Measurements from ENCODE around the gene DDT. TPM values are rescaled to one million over a fixed set of nuclear protein-coding genes. Genes with fewer than 3 reads are reported as not detected.
"Not testable (repeated sequence)": the region's sequence is repeated elsewhere in the genome, so short reads cannot be mapped to it uniquely, and the experiment has no call there.

DDT gene
- total and polyA plus RNA-seq, 9 donors: 39.8 to 78.8 (median 64.1) TPM

DNA sequence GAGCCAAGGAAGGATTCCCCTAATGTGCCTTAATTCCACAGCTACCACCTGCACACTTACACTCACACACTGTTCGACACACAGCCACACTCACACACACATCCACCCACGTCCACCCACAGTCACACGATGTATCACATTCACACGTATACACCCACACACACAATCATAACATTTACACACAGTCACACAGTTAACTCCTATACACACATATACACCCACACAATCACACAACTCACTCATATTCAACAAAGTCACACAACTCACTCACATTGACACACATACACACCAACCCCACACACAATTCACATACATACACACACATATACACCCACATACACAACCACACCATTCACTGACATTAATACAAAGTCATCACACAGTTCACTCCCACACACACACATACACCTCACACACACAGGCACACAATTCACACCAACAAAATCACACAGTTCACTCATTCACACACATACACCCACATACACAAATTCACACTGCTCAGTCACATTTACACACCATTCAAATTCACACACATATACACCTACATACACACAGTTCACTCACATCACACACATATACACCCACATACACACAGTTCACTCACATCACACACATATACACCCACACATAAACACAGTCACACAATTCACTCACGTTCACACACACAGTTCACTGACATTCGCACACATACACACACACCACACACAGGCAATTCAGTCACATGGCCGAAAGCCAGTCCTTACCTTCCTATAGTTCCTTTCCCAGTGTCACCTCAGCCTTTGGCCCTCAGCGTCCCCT is 19.8 kb downstream of the DDT start:
- H3K27me3 ChIP-seq (ENCODE audit: control insufficient read depth, insufficient read depth, low read length); H3K9me3 ChIP-seq (replicated peaks; ENCODE audit: control insufficient read depth, low read depth, low read length); H3K4me3 ChIP-seq (ENCODE audit: low read length); H3K27ac ChIP-seq (ENCODE audit: low read length); DNase-seq; H3K4me1 ChIP-seq (ENCODE audit: control insufficient read depth, insufficient read depth, low read length); H3K36me3 ChIP-seq (ENCODE audit: control insufficient read depth, insufficient read depth, low read length): not testable (repeated sequence)
- 76% methylated on average over 8 of the region's 8 CpGs for WGBS (ENCODE audit: insufficient coverage)

DNA sequence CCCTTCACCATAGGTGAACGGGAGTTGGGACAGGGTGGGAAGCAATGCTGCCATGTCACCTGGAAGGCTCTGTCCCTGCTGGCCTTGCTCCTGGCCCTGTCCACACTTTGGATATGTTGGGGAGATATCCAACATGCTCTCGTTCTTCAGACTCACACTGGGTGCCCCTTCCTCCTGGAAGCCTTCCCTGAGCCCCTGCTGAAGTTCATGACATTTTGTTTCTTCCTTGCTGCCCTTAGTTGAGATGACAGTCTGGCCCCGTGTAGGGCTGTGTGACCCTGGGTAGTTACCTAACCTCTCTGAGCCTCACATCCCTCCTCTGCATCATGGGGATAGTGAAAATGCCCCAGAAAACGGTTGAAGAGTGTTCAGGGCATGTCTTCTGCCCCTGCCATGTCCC is 20.8 kb downstream of the DDT start:
- H3K4me1 ChIP-seq (ENCODE audit: control insufficient read depth, insufficient read depth, low read length); H3K9me3 ChIP-seq (replicated peaks; ENCODE audit: control insufficient read depth, low read depth, low read length); H3K4me3 ChIP-seq (ENCODE audit: low read length); H3K27ac ChIP-seq (ENCODE audit: low read length); H3K27me3 ChIP-seq (ENCODE audit: control insufficient read depth, insufficient read depth, low read length); DNase-seq; H3K36me3 ChIP-seq (ENCODE audit: control insufficient read depth, insufficient read depth, low read length): not testable (repeated sequence)
- 90% methylated on average over 1 of the region's 4 CpGs for WGBS (ENCODE audit: insufficient coverage)

DNA sequence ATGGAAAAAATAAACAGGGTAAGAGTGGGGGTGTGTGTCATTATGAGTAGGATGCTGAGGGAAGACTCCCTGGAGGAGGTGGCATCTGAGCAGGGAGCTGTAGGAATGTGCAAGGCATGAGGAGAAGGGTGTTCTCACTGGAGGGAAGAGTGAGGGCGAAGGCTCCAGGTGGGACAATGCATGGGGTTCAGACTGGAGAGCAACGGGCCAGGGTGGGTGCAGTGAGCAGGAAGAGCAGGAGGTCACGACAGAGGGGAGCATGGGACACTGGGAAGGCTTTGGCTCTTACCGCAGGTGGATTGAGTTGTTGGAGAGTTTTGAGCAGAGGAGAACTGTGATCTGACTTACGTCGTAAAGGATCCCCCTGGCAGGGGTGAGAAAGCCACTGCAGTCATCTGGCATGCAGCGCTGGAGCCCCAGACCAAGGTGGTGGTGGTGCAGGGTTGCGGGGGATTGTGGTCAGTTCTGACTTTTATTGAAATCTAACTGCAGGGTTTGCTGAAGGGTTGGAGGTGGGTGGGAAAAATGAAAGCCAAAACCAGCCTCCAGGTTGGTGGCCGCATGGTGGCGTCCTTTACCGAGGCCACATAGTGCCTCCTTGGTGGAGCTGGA is 21.3 kb downstream of the DDT start:
- not testable (repeated sequence) for H3K27ac ChIP-seq (ENCODE audit: low read length); DNase-seq; H3K27me3 ChIP-seq (ENCODE audit: control insufficient read depth, insufficient read depth, low read length); H3K36me3 ChIP-seq (ENCODE audit: control insufficient read depth, insufficient read depth, low read length); H3K9me3 ChIP-seq (replicated peaks; ENCODE audit: control insufficient read depth, low read depth, low read length); H3K4me1 ChIP-seq (ENCODE audit: control insufficient read depth, insufficient read depth, low read length); H3K4me3 ChIP-seq (ENCODE audit: low read length)
- 67% methylated on average over 11 of the region's 11 CpGs for WGBS (ENCODE audit: insufficient coverage)

DNA sequence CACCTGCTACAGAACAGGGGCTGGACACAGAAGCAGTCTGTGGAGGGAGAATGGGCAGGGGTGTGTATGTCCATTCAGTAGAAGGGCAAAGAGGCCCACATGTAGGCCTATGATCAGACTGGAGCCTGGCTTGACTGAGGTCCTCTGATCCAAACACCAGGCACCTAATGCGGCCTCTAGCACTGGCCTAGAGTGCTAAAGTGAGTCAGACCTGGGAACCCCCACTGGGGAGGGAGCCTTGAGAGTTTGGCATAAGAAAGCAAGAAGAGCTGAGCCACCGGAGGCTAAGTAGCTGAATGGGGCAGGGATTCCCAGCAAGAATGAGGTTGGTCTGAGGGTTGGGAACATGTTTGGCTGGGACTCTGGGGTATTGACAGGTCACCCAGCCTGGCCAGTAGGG is 22.9 kb downstream of the DDT start:
- not testable (repeated sequence) for DNase-seq; H3K4me3 ChIP-seq (ENCODE audit: low read length); H3K36me3 ChIP-seq (ENCODE audit: control insufficient read depth, insufficient read depth, low read length); H3K27me3 ChIP-seq (ENCODE audit: control insufficient read depth, insufficient read depth, low read length); H3K27ac ChIP-seq (ENCODE audit: low read length); H3K4me1 ChIP-seq (ENCODE audit: control insufficient read depth, insufficient read depth, low read length); H3K9me3 ChIP-seq (replicated peaks; ENCODE audit: control insufficient read depth, low read depth, low read length)
- no CpG with 5 or more reads among the region's 2 CpGs for WGBS (ENCODE audit: insufficient coverage)

DNA sequence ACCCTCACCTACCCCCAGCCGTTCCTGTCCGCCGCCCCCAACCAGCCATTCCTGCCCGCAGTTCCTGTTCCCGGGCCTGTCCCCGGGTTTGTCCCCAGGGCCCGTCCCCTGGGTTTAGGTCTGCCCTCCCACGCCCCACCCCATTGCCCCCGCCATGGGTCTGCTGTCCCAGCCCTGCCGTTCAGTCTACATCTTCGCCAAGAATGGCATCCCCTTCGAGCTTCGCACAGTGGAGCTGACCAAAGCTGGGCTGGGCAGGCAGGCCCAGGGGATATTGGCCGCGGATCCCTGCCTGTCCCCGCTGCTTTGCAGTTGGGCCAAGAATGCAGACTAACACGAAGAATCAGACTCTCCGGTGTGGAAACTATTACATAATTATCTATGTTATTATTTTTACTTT is 24.5 kb downstream of the DDT start:
- H3K4me1 ChIP-seq (ENCODE audit: control insufficient read depth, insufficient read depth, low read length); H3K27ac ChIP-seq (ENCODE audit: low read length); DNase-seq; H3K9me3 ChIP-seq (replicated peaks; ENCODE audit: control insufficient read depth, low read depth, low read length); H3K36me3 ChIP-seq (ENCODE audit: control insufficient read depth, insufficient read depth, low read length); H3K27me3 ChIP-seq (ENCODE audit: control insufficient read depth, insufficient read depth, low read length); H3K4me3 ChIP-seq (ENCODE audit: low read length): not testable (repeated sequence)
- WGBS (ENCODE audit: insufficient coverage): 90% methylated on average over 2 of the region's 18 CpGs

DNA sequence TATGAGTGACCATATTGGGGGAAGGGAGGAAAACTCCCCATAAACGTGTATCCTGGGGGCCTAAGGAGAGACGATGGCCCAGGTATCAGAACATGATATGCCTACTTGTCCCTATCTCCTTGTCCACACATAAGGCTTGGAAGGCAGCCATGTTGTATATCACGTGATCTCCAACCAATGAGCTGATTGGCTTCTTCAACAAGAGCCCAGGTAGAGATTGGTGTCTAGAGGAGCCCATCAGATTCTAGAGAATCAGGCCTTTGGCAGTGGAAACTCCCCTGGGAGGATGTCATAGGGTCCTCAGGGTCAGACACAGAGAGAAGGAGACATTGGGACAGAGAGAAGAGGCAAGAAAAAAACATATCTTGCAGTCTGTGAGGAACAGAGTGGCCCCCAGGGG is 26.9 kb downstream of the DDT start:
- H3K36me3 ChIP-seq (ENCODE audit: control insufficient read depth, insufficient read depth, low read length); H3K27ac ChIP-seq (ENCODE audit: low read length); H3K27me3 ChIP-seq (ENCODE audit: control insufficient read depth, insufficient read depth, low read length); H3K4me1 ChIP-seq (ENCODE audit: control insufficient read depth, insufficient read depth, low read length); DNase-seq; H3K4me3 ChIP-seq (ENCODE audit: low read length); H3K9me3 ChIP-seq (replicated peaks; ENCODE audit: control insufficient read depth, low read depth, low read length): not testable (repeated sequence)
- WGBS (ENCODE audit: insufficient coverage): no CpG with 5 or more reads among the region's 3 CpGs

DNA sequence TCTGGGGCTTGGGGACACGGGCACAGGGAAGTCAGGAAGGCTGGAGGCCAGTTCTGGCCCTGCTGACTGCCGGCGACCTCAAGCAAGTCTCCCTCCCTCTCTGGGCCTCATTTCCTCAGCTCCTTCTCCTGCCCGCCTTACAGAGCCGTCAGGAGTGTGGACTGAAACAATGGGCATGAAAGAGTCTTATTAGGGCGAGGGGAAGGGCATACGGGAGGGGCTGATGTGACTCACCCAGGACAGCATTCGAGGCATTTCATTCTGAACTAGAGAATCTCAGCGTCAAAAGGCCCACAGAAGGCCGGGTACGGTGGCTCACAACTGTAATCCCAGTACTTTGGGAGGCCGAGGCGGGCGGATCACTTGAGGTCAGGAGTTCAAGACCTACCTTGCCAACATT is 34.1 kb downstream of the DDT start:
- DNase-seq; H3K9me3 ChIP-seq (replicated peaks; ENCODE audit: control insufficient read depth, low read depth, low read length); H3K4me3 ChIP-seq (ENCODE audit: low read length); H3K27me3 ChIP-seq (ENCODE audit: control insufficient read depth, insufficient read depth, low read length); H3K36me3 ChIP-seq (ENCODE audit: control insufficient read depth, insufficient read depth, low read length); H3K27ac ChIP-seq (ENCODE audit: low read length); H3K4me1 ChIP-seq (ENCODE audit: control insufficient read depth, insufficient read depth, low read length): not testable (repeated sequence)
- no CpG with 5 or more reads among the region's 14 CpGs for WGBS (ENCODE audit: insufficient coverage)

DNA sequence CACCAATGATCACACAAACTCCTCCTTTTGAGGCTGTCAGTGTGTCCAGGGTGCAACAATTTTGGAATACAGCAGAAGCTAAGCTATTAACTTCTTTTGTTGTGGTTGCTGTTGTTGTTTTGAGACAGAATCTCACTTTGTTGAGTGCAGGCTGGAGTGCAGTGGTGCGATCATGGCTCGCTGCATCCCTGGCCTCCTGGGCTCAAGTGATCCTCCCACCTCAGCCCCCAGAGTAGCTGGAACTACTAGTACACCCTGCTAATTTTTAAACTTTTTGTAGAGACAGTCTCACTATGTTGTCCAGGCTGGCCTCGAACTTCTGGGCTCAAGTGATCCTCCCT is 35.3 kb downstream of the DDT start:
- Histone ChIP-seq H3K36me3 (ENCODE audit: control insufficient read depth, insufficient read depth, low read length) (no peaks in the 10 kb centered on the region), H3K9me3 (replicated peaks; ENCODE audit: control insufficient read depth, low read depth, low read length) (no peaks in the 10 kb centered on the region), H3K4me1 (ENCODE audit: control insufficient read depth, insufficient read depth, low read length) (no peaks in the 10 kb centered on the region), H3K27me3 (ENCODE audit: control insufficient read depth, insufficient read depth, low read length) (no peaks in the 10 kb centered on the region), H3K4me3 (ENCODE audit: low read length) (no peak overlapping the region), H3K27ac (ENCODE audit: low read length) (no peak overlapping the region)
- 71% methylated on average over 3 of the region's 3 CpGs for WGBS (ENCODE audit: insufficient coverage)
- no peak for DNase-seq

DNA sequence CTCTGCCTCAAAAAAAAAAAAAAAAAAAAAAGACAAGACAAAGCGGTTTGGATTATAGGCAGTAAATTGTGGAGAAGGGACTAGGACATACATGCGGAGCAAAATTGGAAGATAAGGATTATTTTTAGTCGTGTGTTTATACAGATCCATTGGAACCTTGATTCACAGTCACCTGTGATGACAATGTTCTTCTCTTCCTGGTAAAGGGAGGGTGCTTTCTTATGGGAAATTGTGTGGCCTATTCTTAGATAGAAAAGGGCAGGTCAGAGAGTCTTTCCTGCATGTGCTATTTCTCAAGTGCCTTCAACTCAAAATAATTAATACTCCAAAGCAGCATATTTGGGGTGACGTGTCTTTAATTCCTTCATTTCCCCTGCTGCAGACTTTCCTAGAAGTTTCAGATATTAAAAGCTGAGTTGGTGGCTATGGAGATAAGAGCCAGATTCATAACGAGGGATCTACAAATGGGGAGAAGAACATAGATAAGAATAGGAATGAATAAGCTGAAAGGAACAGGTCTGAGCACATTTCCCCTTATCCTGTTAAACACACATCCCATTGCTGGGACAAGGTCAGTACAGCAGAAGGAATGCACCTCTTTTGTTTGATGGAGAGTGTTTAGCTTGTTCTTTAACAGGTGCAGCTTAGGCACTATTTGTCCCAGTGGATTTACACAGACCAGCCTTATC is 35.8 kb downstream of the DDT start:
- 87% methylated on average over 2 of the region's 5 CpGs for WGBS (ENCODE audit: insufficient coverage)
- Histone ChIP-seq H3K4me1 (ENCODE audit: control insufficient read depth, insufficient read depth, low read length) (no peaks in the 10 kb centered on the region), H3K27ac (ENCODE audit: low read length) (no peak overlapping the region), H3K36me3 (ENCODE audit: control insufficient read depth, insufficient read depth, low read length) (no peaks in the 10 kb centered on the region), H3K9me3 (replicated peaks; ENCODE audit: control insufficient read depth, low read depth, low read length) (no peaks in the 10 kb centered on the region), H3K27me3 (ENCODE audit: control insufficient read depth, insufficient read depth, low read length) (no peaks in the 10 kb centered on the region), H3K4me3 (ENCODE audit: low read length) (no peak overlapping the region)
- no peak for DNase-seq

DNA sequence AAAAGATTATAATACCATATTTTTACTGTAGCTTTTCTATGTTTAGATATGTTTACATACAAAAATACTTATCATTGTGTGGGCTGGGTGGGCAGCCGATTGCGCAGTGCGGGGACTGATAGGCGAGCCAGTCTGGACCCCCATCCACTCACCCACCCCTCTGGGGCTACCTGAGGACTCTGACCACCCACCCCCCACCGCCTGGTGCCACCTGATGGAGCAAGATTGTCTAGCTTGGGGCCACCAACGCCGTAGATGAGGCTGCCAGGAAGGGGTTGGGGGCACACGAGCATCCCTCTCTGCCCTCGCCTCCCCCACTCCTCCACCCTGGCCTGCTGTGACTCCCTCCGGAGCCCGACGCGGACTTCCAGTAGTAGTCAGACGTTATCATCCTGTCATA is 47.7 kb downstream of the DDT start:
- peaks cover 5% of the 10 kb centered on the region for H3K4me1 ChIP-seq (ENCODE audit: control insufficient read depth, insufficient read depth, low read length)
- peaks cover 28% of the 10 kb centered on the region for H3K36me3 ChIP-seq (ENCODE audit: control insufficient read depth, insufficient read depth, low read length)
- H3K9me3 ChIP-seq (replicated peaks; ENCODE audit: control insufficient read depth, low read depth, low read length): peaks cover 12% of the 10 kb centered on the region
- no peak overlapping the region for H3K4me3 ChIP-seq (ENCODE audit: low read length)
- no peak overlapping the region for H3K27ac ChIP-seq (ENCODE audit: low read length)
- 90% methylated on average over 6 of the region's 14 CpGs for WGBS (ENCODE audit: insufficient coverage)
- H3K27me3 ChIP-seq (ENCODE audit: control insufficient read depth, insufficient read depth, low read length): no peaks in the 10 kb centered on the region
- DNase-seq: no peak
